B cell (primary cell): ENCODE measurements around the gene SH3RF3.

Source experiments
- CTCF ChIP-seq: fragments of 200-600 bp; IDR thresholded peaks from one replicate; pipeline ENCODE4 v1.8.0; 2022; ENCODE audit warnings: antibody characterized with exemption, mild to moderate bottlenecking
- EZH2 ChIP-seq: IDR thresholded peaks from 2 replicates; pipeline ENCODE4 v1.6.1; 2012; ENCODE audit warnings: borderline replicate concordance, low read depth, mild to moderate bottlenecking, moderate library complexity, low read length; ENCODE audit not compliant: insufficient read depth, poor library complexity, severe bottlenecking

GRCh38 chr2:109325570-109325969 lies 196.6 kb downstream of the SH3RF3 start:
- no peak for TF ChIP-seq CTCF
- TF ChIP-seq EZH2, result no peak
